GM19240 (cell line): ENCODE results near the gene SHROOM4.

ENCODE experiments used
- DNase-seq: peaks from one replicate; pipeline ENCODE4 v3.0.0; 2011; ENCODE audit warnings: low spot score; ENCODE audit not compliant: insufficient read length

Gene SHROOM4

DNA sequence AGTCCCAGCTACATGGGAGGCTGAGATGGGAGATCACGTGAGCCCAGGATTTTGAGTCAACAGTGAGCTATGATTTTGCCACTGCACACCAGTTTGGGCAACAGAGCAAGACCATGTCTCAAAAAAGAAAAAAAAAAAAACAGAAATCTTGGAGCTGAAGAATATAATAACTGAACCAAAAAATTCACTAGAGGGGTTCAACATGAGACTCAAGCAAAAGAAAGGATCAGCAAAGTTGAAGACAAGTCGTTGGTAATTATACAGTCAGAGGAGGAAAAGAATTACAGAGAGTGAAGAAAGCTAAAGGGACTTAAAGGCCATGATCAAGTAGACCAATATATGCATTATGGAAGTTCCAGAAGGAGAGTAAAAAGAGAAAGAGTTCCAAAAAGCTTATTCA is 26.9 kb downstream of the SHROOM4 start:
- no peak for DNase-seq

DNA sequence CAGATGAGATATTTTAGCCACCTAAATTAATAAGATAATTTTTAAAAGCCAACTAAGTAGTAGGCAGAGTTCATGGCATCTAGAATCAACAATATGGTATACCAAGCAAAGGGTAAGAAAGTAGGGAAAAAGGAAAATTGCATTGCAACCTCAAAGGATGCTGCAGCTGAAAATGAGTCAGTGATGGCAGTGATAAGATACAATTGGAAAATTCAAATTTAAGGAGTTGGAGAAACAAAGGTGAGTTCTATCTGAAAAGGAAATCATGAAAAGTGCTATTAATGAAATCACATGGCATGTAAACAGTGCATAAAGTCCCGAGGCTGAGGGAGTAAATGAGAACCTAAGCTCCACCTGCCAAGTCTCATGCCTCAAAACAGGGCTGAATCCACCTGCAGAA is 33.9 kb downstream of the SHROOM4 start:
- DNase-seq, result no peak

DNA sequence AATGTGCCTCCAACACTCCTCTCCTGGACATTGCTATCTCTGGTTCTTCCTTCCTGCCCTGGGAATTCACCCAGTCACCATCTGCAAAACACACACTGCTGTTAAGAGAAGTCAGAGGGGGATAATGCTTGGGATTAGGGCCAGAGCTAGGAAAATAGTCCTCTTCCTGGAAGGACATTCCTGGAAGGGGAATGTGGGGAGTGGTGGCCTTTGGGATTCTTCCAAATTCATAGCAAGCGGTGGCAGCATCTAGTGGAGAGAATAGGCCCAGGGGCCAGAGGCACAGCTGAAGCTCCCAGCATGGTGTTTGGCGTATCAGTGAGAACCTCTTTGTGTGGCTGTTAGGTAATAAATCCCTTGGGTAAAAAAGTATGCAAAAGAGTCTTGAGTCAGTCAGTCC is 34.3 kb downstream of the SHROOM4 start:
- DNase-seq, result no peak

DNA sequence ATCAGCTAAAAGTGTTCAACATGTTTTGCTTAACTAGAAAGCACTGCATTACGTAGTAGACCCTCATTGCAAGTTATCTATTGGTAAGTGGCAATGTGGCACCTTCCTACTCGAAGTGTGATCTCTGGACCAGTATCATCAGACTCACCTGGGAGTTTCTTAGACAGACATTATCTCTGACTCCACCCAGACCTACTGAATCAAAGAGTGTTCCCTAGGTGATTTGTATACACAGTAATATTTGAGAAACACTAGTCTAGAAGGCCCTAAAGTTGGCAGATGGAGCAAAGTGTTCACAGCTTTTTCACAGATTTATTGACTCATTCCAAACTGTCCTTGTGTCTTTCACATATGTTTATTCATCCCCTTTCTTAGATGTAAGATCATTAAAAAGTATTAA is 35.7 kb downstream of the SHROOM4 start:
- no peak for DNase-seq

DNA sequence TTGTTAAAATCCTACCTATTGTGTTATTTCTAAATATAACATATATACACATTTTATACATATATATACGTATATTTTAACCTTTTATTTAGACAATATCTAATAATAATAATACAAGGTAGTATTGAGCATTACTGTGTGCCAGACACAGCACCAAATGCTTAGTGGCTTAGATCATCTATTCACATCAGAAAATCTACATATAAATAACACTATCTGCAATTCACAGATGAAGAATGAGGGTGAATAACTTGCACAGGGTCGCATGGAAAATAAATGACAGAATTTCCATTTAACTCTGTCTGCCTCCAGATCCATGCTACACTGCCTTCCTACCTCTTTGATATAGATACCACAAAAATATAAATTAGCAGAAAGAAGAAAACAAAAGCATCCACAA is 37.7 kb downstream of the SHROOM4 start:
- no peak for DNase-seq

DNA sequence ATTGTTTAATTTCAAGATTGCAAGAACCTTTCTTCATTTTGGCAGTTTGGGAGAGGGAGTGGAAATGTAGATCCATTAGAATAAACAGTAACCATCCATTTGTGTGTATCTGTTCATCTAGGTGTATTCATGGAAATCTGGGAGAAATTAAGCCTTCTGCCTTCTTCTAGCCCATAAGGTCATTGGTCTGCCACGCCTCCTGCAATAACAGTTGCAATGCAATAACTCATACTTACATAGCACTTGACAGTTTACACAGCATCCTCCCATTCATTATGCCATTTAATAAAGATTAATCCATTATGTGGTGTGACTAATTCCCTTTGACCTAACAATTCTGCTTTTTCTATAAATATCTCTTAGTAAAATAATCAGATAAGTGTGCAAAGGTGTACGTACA is 42.6 kb downstream of the SHROOM4 start:
- no peak for DNase-seq

DNA sequence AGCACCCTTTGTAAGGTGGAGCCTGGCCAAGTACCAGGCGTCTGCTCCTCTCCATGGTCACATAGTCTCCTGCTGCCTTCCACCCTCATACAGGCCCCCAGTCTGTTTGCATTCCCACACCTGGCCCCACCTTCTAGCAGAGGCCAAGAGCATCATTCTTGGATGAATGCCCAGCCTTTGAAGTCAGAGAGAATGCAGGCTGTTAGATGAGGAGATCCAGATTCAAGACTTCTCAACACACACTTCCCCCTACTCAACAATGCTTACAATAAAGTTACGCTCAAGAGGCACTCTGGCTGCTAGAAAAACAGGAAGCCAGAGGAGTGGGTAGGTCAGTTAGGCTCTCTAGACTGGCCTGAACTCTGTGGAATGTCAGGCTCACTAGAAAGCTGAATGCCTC is 43.3 kb downstream of the SHROOM4 start:
- DNase-seq, result no peak

DNA sequence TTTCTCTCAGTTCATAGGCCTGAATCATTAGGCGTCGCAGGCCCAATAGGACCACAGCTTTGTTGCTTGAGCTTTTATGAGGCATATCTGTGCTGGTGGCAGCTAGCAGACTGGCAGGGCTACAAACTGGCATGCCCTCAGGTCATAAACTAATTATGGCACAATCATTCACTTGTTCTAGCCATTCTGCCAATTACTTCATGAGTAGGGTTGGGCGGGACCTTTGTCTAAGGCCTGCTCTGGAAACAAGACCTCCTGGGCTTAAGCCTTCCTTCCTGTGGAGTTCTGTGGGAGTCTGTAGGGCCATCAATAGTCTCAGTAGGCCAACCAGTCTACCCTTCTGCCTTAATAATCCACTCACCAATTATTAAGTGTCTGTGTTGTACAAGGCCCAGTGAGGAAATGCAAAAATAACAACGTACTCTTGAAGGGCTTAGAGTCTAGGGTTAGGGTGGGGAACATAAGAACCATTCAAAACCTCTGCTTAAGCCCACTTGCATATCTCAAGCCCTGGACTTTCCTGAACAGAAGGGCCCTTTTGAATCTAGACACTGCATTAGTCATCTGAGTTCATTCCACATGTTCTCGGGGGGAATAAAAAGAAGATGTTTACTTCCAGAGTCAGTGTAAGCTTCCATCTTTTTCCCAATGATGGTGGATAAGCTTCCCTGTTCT is 44.5 kb downstream of the SHROOM4 start:
- DNase-seq, result no peak

DNA sequence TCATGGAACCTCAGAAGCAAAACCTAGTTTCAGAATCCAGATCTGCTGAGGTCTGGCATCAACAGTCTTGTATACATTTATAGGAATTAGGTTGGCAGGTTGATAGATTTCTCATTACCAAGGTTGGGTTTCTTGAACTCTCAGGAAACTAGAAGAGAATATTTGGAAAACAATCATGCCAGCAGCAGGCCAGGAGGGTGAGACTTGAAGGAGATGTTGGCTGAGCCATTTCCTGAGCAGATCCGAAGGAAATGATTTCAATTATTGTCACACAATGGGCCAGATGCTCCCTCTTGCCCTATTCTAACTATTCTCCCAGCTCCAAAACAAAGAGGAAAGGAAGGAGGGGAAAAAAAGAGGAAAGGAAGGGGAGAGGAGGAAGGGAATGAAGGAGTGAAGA is 45.2 kb downstream of the SHROOM4 start:
- no peak for DNase-seq

DNA sequence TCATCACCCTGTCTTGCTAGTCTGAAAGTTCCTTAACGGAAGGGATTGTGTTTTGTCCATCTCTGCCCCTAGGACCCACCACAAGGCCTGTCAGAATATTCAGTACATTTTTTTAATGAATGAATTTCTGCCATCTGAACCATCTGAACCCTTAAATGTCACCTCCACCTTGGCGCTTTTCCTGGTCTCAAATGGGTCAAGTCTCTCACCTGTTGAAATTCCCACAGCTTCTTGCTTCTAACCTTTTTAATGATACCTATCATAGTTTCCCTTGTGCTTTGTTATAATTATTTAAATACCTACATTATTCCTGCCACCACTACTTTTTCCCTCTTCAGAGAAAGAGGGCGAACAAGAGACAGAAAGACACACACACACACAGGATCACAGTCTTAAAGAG is 48.0 kb downstream of the SHROOM4 start:
- DNase-seq, result no peak

DNA sequence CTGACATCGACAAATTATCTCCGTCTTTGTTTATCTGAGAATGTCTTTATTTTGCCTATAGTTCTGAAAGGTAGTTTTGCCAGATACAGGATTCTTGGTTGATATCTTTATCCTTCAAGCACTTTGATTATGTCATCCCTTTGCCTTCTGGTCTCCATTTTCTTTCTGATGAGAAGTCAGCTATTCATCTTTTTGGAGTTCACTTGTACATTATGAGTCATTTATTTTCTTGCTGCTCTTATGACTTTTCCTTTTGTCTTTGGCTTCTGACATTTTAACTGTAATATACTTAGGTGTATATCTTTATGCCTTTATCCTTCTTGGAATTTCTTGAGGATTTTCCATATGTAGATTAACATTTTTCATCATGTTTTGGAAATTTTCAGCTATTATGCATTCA is 51.4 kb downstream of the SHROOM4 start:
- no peak for DNase-seq

DNA sequence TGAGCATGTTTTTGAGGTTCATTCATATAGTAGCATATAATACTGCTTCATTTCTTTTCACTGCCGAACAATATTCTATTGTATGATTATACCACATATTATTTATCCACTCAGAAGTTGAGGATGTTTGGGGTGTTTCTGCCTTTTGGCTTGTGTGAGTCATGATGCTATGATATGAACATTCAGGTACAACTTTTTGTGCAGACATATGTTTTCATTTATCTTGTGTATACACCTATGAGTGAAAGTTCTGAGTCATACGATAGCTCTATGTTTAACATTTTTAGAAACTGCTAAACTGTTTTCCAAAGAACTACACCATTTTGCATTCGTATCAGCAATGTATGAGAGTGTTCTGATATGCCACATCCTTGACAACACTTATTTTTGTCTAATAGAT is 57.7 kb downstream of the SHROOM4 start:
- DNase-seq, result no peak

DNA sequence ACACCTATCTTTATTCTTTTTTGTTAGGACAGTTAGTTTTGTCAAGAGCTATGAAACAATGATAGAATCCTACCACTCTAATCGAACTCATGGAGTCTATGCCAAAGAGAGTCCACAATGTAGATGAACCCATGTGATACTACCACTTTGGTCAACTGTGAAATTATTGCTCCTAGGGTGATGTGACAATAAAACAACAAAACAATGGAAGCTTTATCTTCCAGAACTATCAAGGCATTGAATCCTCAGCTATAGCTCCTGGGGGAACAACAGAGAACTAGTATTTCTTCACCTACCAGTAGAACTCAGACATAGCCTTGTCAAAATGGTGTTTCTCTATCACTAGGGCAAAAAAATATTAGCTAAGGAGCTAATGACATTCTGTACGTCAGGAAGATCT is 62.9 kb downstream of the SHROOM4 start:
- DNase-seq, result no peak

DNA sequence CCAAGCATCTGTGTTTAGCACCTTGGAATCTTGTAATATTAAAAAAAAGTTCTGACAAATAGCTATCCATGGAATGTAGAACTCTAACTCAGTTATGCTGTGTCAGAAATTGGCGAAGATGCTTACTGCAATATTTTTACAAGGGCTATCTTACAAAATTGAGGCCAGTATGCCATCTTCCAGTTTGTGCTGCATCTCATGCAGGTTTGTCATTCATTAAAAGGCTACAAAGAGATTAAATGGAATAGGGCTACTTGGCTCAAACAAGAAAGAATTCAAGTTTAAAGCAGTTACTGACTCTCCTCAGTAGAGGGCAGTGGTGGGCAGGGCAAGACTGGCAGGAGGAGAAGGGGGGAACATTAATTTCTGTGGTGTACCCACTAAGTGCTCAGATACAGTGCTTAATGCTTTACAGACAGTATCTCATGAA is 66.5 kb downstream of the SHROOM4 start:
- no peak for DNase-seq

DNA sequence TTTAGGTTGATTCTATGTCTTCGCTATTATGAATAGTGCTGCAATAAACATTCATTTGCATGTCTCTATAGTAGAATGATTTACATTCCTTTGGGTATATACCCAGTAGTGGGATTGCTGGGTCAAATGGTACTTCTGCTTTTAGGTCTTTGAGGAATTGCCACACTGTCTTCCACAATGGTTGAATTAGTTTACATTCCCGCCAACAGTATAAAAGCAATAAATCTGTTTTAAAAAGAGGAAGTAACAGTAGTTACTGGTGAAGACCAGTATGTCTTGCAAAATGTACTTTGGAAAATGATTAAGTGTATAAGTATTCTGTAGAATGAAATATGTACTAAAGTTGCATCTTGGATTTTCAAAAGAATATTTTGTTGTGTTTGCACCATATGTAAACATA is 77.3 kb downstream of the SHROOM4 start:
- DNase-seq, result no peak

DNA sequence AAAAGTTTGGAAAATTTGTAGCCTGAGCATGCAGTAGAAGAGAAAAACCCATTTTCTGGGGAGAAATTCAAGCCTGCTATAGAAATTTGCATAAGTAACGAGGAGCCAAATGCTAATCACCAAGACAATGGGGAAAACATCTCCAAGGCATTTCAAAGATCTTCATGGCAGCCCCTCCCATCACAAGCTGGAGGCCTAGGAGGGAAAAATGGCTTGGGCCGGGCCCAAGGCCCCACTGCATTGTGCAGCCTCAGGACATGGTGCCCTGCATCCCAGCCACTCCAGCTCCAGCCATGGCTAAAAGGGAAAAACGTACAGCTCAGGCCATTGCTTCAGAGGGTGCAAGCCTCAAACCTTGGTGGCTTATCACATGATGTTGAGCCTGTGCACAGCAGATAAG is 87.7 kb downstream of the SHROOM4 start:
- no peak for DNase-seq

DNA sequence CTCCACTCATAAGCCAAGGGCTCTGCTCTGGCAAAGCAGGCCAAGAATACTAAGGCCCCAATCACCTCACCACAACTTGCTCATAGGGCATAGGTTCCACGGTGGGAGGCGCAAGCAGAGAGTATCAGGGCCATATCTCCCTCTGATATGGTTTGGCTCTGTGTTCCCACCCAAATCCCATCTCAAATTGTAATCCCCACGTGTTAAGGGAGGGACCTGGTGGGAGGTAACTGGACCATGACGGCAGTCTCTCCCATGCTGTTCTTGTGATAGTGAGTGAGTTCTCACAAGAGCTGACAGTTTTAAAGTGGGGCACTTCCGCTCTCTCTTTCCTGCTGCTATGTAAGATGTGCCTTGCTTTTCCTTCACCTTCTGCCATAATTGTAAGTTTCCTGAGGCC is 88.7 kb downstream of the SHROOM4 start:
- no peak for DNase-seq

DNA sequence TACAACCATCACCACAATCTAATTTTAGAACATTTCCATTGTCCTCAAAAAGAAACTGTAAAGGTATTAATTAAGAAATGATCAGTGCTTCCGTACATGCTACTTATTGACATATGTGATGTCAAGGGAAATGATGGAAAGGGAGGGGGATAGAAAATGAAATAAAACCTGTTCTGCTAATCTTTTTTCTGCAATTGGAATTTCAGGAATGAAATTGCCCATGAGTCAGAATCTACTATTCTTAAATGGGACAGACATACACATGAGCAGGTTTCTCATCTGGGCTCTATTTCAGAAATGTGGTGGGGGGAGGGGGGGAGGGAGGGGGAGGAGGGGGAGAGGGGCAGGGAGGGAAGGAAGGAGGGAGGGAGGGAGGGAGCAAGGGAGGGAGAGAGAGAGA is 91.0 kb downstream of the SHROOM4 start:
- DNase-seq, result no peak

DNA sequence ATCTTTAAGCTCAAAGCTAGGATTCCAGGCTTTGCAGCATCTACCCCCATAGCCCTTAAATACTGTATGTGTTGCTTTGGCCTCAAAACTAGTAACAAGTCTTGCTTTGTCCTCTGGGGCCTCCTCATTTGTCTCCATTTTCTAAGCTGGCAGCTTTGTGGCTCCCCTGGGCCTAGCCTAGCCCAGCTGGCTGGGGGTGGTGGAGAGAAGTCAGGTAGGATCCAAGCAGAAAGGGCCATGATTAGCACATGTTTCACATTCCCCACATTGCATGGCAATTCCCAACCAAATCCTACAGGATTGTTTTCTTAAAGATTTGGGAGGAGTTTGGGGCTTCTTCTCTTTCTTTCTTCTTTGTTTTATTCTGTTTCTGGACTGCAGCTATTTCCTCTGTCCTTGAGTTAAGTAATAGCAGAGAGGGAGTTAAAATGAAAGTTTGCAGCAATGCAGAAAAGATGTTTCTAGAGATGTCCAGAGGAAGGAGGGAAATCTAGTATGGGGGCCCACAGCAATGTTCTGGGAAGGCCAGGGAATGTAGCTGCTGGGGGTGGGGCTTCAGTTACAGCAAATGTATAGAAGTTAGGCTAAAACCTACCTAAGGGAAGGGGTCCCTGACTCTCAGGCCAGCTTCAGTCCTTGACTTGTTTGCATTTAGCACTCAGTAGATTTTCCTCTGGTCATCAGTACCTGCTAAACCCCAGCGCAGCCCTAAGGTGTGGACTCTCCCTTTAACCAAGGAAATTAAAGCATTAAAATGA is 92.1 kb downstream of the SHROOM4 start:
- no peak for DNase-seq

DNA sequence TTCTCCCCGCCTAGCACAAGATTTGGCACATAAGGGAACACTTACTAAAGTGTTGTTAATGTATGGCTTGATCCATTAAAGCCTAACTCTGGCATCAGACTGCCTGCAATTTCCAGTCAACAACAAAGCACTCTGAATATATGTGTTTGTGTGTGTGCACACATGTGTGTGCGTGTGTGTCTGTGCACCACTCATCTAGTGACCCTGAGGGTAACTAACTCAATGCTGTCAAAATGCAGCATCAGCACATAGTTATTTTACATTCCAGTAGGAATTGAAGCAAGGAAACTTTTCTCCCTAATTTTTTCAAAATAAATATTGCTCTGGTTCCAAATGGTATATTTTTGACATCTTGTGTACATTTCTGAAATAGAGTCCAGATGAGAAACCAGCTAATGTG is 94.4 kb downstream of the SHROOM4 start:
- no peak for DNase-seq

DNA sequence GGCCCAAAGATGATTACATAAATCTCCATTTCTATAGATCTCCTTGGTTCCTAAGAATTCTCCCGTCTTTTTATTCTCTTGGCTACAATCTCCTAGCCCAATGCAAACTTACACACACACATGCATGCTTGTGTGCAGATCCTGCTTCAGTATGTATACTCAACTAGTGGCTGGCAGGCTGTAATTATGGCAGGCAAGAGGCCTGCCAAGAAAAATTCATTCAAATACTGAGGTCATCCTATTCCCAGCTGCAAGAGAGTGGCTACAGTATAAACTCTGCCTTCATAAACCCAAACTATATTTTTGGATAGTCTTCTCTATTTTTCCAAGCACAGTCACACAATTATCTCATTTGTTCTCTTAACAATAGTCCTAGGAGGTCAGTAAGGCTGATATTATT is 95.2 kb downstream of the SHROOM4 start:
- DNase-seq, result no peak

DNA sequence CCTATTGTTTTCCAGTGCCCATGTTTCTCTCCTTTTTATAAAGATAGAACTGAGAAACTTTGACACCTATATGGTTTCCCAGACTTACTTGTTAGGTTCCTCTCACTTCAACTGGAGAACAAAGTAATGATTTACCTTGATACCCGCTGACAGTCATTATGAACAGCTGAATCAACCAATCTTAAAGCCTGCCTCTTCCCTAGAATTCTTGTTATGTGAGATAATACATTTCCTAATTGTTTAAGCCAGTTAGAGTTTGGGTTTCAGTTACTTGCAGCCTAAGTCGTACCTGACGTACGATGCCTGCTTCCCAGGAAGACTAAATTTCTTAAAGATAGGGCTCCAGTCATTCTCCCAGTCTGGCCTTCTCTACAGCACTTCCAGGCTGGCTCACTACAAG is 97.3 kb downstream of the SHROOM4 start:
- no peak for DNase-seq

DNA sequence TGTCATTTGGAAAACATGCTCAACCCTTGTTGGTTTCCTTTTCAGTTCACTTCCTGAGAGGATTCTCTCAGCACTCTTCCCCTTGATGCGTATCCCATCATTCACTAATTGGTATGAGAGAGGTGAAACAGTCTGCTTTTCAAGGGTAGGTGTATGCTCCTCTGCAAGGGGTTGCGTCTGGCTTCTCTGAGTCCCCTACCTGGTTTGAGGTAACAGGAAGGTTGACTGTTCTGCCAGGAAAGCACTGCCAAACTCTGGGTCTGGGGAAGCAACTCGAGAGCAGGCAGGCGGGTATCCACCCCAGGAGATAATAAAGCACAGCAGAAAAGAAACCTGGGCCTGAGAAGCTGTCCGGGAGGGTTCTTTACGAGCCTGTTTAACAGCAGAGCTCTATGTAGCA is 101.2 kb downstream of the SHROOM4 start:
- no peak for DNase-seq
